ENCODE measurements around the gene MACROD2.
"Not testable (repeated sequence)": the region's sequence is repeated elsewhere in the genome, so short reads cannot be mapped to it uniquely, and the experiment has no call there.

Gene MACROD2

DNA sequence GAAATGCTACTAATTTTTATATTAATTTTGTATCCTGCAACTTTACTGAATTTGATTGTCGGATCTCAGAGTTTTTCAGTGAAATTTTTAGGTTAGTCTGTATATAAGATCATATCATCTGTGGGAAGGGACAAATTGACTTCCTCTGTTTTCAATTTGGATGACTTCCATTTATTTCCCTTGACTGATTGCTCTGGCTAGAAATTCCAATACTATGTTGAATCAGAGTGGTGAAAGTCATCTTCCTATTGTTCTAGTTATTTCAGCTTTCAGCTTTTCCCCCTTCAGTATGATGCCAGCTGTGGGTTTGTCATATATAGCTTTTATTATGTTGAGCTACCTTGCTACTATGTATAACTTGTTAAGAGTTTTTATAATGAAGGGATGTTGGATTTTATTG, 1806.7 kb downstream of the MACROD2 start:
- TF ChIP-seq, protein P1, sequence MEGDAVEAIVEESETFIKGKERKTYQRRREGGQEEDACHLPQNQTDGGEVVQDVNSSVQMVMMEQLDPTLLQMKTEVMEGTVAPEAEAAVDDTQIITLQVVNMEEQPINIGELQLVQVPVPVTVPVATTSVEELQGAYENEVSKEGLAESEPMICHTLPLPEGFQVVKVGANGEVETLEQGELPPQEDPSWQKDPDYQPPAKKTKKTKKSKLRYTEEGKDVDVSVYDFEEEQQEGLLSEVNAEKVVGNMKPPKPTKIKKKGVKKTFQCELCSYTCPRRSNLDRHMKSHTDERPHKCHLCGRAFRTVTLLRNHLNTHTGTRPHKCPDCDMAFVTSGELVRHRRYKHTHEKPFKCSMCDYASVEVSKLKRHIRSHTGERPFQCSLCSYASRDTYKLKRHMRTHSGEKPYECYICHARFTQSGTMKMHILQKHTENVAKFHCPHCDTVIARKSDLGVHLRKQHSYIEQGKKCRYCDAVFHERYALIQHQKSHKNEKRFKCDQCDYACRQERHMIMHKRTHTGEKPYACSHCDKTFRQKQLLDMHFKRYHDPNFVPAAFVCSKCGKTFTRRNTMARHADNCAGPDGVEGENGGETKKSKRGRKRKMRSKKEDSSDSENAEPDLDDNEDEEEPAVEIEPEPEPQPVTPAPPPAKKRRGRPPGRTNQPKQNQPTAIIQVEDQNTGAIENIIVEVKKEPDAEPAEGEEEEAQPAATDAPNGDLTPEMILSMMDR (IDR thresholded peaks at IDR 0.05; ENCODE audit: low read depth, low read length): no peak
- no peaks in the 10 kb centered on the region for H3K27me3 ChIP-seq
- H3K36me3 ChIP-seq: no peaks in the 10 kb centered on the region
- DNase-seq: no peak
- H3K9me3 ChIP-seq: no peaks in the 10 kb centered on the region
- no peak overlapping the region for H3K4me3 ChIP-seq (ENCODE audit: low read depth, low read length)
- H3K4me1 ChIP-seq: no peaks in the 10 kb centered on the region

DNA sequence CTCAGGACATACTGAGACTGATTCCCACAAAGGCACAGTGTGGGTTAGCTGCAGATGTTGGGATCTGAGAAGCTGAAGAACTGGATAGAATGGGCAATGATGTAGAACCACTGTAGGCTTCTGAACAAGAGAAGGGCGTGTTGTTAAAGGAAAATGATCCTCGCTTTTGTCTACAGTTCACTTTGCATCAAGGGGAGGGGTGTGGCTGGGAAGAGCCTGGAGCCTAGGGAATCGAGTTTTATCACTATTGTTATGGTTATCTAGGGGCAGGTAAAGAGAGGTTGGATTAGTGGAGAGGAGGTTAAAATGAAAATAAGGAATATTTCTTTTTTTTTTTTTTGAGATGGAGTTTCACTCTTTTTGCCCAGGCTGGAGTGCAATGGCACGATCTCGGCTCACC, 1809.8 kb downstream of the MACROD2 start:
- H3K27me3 ChIP-seq: no peaks in the 10 kb centered on the region
- H3K36me3 ChIP-seq: no peaks in the 10 kb centered on the region

DNA sequence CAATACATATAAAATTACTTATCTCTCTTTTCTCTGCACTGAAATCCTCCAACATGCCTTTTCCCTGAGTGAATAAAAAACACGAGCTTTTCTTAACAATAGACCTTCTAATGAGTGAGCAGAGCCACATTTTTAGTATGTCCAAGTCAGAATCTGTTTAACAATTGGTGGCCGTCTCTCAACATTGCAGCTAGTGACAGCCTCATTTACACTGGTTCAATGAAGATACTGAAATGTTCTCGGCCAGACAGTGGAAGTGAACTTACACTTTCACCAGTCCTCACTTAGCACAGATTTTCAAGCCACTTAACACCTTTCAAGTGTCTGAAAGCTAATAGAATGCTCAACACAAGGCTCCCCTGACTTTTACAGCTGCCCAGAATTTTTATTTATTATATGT, 1810.8 kb downstream of the MACROD2 start:
- TF ChIP-seq, protein P1 (IDR thresholded peaks at IDR 0.05; ENCODE audit: low read depth, low read length): no peak
- H3K4me3 ChIP-seq (ENCODE audit: low read depth, low read length): no peak overlapping the region
- no peak for DNase-seq
- H3K36me3 ChIP-seq: no peaks in the 10 kb centered on the region
- no peaks in the 10 kb centered on the region for H3K9me3 ChIP-seq
- no peaks in the 10 kb centered on the region for H3K27me3 ChIP-seq
- H3K4me1 ChIP-seq: no peaks in the 10 kb centered on the region

More for the DNA sequence above, 1809.8 kb downstream of the MACROD2 start:
- no peaks in the 10 kb centered on the region for H3K4me1 ChIP-seq
- DNase-seq: no peak
- no peak overlapping the region for H3K4me3 ChIP-seq (ENCODE audit: low read depth, low read length)
- H3K9me3 ChIP-seq: no peaks in the 10 kb centered on the region
- TF ChIP-seq, protein P1 (IDR thresholded peaks at IDR 0.05; ENCODE audit: low read depth, low read length): no peak

DNA sequence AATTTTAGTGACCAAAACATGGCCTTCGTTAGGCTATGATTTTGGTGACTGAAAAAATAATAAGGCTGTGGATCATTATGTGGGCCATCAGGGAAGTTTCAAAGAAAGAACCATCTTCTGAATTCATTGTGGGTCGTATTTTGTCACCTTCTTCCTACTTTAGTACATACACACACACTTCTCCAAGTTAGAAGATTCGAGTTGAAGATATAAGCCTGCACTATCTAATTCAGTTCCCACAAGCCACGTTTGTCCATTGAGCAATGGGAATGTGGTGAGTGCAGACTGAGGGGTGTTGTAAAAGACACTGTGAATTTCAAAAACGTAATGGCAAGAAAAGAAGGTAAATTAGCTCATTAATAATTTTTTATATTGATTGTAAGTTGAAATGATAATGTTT, 1812.0 kb downstream of the MACROD2 start:
- no peaks in the 10 kb centered on the region for H3K27me3 ChIP-seq
- no peaks in the 10 kb centered on the region for H3K4me1 ChIP-seq
- H3K9me3 ChIP-seq: no peaks in the 10 kb centered on the region
- TF ChIP-seq, protein P1 (IDR thresholded peaks at IDR 0.05; ENCODE audit: low read depth, low read length): no peak
- DNase-seq: no peak
- H3K4me3 ChIP-seq (ENCODE audit: low read depth, low read length): no peak overlapping the region
- H3K36me3 ChIP-seq: no peaks in the 10 kb centered on the region

DNA sequence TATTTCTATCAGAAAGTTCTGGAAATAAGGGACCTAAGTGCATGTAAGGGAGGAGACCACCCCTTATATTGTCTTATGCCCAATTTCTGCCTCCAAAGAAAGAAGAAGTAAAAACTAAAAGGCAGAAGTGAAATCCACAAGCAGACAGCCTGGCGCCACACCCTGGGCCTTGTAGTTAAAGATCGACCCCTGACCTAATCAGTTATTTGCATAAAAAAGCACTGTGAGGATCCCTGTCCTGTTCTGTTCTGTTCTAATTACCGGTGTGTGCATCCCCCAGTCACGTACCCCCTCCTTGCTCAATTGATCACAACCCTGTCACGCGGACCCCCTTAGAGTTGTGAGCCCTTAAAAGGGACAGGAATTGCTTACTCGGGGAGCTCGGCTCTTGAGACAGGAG, 1812.5 kb downstream of the MACROD2 start:
- not testable (repeated sequence) for H3K9me3 ChIP-seq; H3K36me3 ChIP-seq; H3K4me1 ChIP-seq; H3K4me3 ChIP-seq (ENCODE audit: low read depth, low read length); H3K27me3 ChIP-seq; DNase-seq

DNA sequence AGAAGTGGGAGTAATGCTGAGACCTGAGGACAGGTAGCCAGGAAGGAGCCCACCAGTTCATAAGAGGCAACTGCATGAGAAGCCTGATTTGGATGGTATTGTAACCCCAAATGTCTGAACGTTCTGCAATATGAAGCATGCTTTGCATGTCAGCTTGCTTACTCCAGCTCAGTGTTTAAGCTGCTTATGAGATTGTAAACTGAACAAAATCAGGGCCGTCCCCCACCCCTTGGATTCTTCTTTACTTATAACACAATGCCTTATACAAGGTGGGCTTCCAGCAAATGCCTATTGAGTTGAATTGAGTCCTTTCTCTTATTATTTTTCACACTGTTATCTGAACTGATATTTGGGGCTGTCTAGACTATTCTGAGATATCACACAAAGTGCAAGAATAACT, 1816.6 kb downstream of the MACROD2 start:
- TF ChIP-seq, protein P1 (IDR thresholded peaks at IDR 0.05; ENCODE audit: low read depth, low read length): no peak
- no peak overlapping the region for H3K4me3 ChIP-seq (ENCODE audit: low read depth, low read length)
- DNase-seq: no peak
- H3K36me3 ChIP-seq: no peaks in the 10 kb centered on the region
- H3K4me1 ChIP-seq: no peaks in the 10 kb centered on the region
- H3K27me3 ChIP-seq: no peaks in the 10 kb centered on the region
- no peaks in the 10 kb centered on the region for H3K9me3 ChIP-seq

DNA sequence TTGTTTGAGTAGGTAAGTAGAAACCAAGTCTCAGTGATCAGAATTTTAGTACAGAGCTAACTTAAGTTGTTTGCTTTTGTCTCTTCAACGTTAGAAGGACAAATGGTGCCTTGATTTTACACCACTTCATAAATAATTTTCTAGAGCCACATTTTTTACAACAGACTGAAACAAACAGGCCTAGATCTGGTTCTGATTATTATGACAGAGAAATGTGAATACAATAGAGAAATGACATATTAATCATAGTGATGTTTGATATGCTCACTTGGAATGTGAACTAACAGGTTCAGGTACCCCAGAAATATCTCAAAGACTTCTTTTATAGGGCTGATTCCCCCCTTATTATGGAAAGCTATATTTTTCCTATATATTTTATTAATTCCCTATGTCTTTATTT, 1817.4 kb downstream of the MACROD2 start:
- H3K36me3 ChIP-seq: no peaks in the 10 kb centered on the region

More for the DNA sequence above, 1817.4 kb downstream of the MACROD2 start:
- H3K4me3 ChIP-seq (ENCODE audit: low read depth, low read length): no peak overlapping the region
- no peaks in the 10 kb centered on the region for H3K9me3 ChIP-seq
- DNase-seq: no peak
- H3K4me1 ChIP-seq: no peaks in the 10 kb centered on the region
- no peaks in the 10 kb centered on the region for H3K27me3 ChIP-seq
- TF ChIP-seq, protein P1 (IDR thresholded peaks at IDR 0.05; ENCODE audit: low read depth, low read length): no peak
